AG20443 (cell line): ENCODE results near the gene DPM2.
A peak's percentile ranks its signal among the peaks of the same experiment; 100 is the strongest.

Source experiments
- DNase-seq: peaks from one replicate; pipeline ENCODE4 v3.0.0; 2012; ENCODE audit warnings: low spot score, mixed read lengths

Gene DPM2

DNA sequence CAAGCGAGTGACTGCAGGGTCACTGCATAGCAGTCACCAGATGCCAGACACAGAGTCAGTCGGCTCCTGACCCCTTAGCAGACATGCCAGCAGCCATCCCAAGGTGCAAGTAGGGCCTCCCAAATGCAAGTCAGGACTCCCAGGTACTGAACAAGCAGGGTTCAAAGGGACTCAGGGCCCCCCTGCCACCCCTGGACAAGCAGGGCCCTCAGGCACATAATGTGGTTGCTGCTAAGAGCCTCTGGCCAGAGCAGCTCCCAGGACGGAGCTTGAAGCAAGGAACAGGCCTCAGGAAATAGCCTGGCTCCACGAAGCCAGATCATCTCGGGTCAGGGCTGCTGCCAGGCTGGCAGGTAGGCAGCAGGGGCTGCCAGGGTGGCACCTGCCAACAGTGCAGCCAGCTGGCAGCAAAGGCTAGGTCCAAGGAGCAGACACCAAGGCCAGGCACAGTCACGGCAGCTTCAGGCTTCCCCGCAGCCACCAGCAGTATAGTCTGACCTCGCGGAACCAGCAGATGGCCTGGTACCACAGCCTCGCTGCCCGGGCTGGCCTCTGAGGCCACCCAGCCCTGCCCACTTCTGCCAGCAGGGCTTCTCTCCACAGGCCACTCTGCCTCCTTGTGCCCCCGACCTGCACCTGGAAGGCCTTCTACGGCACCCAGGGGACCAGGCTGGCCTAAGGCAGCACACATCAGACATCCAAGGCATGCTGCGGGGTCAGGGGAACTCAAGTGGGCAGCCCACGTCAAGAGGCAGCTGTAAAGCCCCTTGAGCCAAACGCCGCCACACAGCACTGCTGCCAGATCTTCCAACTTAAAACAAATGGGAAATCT lies 35.7 kb upstream of the DPM2 start:
- DNase-seq = no peak

DNA sequence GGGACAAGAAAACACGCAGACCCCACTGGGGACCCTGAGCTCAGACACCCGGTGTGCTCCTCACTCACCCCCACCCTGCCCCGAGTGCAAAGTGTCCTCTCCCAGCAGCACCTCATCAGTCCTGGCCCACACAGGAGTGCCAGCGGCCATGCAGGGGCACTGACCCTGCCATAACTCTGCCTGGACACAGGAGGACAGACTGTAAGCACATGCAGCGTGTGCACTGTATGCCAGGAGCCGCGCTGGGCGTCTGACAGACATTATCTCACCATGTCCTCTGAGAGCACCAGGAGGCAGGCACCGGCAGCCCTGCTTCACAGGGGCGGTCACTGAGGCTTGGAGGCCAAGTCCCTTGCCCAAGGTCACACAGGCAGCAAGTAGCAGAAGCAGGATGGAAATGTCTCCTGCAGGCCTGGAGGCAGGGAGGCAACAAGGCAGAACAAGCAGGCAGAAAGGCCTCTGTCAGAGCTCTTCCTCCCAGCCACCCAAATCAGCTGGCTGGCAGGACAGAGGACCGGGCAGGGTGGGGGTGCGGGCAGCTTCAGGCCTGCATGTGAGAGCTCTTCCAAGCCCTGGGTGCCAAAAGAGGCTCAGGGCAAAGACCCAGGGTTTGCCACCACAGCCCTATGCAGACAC lies 34.7 kb upstream of the DPM2 start:
- no peak for DNase-seq

DNA sequence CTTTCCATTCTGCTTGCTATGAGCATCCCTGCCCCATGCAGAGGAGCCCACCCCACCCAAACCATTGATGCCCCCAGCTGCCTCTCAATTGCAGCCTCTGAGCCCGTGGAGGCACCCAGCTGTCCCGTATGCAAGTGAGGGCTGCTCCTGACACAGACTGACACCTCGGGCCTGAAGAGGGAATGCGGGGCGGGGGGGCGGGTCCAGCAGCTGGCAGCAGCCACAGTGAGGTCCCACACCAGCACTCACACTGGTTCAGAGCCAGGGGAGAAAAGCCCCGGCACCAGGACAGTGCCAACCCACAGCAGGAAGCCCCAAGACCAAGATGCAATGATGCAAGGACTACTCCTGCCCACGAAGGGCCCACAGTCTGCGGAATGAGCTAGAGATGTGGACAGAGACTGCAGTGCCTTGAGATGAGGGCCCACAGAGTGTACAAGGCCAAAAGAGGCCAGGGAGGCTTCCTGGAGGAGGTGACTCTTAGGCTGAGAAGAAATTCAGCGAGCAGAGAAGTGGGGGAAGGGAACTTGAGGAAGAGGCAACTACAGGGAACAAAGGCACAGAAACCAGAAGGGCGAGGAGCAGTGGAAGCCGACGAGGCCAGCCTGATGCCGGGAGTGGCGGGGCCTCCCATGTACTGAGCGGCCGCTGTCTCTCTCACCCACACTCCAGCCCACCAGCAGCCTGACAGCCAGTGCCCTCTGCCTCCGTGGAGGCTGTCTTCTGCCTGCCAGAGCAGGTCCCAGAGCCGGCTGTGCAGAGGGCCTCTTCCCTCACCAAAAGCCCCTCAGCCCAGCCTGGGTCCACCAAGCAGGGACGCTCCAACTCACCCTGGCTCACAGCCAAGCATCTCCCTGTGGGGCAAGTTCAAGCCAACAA lies 33.9 kb upstream of the DPM2 start:
- DNase-seq = no peak

DNA sequence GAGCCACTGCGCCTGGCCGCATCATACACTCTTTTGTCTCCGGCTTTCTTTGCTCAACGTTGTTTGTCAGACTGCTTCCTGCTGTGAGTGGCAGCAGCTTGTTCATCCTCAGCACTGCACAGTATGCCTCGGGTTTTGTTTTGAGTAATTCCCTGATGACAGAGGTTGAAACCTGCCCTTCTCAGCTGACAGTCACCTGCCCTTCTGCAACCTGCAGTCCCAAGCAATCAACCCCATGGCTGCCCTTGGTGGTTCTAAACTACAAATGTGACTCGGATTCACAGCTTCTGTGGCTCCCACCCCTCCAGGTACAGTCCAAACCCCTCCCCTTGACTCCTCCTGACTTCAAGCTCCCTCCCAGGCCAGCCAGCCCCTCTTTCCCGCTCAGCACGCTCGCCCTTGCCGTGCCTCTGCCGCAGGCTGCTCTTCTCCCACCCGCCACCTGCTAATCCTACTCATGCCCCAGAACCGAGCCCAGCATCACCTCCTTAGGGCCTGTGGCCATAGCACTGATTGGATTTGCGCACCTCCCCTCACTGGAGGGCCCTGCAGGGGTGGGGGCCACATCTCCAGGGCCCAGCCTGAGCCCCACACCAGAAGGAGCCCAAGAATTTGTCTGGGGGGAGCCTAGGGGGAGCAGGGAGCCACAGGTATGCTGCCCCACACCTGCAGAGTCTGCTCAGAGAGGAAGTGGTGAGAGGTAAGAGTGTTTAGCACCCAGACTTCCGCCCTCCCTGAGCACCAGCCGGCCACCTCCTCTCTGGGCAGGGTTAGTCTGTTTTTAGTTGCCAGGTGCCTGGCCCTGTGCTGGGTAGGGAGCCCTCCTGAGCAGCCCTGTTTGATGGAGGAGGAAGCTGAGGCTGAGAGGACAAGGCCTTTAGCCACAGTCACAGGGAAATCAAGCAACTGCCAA lies 33.0 kb upstream of the DPM2 start:
- no peak for DNase-seq

DNA sequence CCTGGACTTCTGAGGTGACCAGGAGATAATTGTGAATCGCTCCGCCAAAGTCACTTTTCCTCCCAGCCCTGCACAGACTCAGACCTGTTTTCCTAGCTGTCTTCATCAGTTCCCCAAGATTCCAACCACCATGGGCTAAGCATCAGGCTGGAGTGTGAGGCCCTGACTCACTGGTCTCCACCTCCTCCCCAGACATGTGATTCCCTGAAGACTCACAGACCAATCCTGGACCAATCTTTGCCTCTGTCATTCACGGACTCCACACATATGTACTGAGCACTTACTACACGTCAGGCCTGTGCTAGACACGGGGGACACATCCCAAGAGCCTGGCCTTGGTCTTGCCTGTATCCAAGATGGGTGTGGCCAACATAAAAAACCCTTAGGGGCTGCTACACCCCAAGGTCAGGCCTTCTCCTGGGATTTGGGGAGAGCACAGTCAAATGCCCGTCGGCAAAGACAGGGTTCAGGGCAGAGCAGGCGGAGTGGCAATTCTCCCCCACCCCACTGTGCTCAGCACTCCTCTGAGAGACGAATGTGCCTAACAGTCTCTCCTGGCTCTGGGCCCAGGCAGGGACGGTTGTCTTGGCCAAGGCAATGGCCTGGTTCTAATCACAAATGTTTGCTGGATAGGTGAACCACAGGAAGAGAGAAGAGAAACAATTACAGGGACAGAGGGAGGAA lies 31.2 kb upstream of the DPM2 start:
- DNase-seq = peak; percentile 87

DNA sequence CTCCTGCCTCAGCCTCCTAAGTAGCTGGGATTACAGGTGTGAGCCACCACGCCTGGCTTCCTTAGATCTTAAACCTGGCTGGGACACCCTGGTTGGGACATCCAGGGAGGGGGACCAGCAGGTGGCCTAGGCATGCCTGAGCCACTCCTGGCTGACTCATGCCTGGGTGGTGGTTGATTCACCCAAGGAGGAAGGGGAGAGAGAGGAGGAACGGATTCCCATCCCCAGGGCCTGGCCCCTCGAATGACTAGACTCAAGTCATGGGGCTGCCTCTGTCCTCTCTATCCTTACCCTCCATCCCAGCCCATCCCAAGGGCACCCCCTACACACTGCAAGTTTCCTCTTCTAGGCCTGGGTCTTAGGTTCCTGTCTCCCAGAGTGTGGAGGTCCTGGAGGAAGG lies 30.4 kb upstream of the DPM2 start:
- DNase-seq = no peak

DNA sequence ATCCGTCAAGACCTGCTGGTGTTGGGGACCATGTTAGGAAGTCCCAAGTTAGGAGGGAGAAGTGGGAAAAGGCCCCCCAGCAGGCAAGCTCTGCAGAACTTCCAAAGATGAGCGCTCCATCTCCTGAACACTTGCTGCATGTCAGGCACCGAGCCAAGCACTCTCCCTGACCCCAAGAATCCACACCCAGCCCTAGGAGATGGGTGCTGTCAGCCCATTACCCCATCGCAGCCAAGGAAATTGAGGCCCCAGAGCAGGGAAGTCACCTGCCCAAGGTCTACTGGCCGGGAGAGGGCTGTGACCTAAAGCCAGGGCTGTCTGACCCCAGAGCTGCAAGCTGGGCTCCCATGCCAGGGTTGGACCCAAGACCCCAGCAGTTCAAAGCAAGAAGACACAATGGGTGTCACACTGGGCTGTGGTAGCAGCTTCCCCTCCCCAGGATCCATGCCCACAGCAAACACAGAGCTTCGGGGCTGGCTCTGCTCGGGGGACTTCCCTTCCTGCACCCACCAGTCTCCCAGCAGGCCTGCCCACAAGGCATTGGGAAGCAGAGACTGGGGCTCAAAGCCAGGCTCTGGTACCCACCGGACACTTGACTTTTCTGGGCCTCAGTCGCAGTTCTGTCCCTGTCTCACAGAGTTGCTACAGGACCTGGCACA lies 29.6 kb upstream of the DPM2 start:
- DNase-seq = no peak

DNA sequence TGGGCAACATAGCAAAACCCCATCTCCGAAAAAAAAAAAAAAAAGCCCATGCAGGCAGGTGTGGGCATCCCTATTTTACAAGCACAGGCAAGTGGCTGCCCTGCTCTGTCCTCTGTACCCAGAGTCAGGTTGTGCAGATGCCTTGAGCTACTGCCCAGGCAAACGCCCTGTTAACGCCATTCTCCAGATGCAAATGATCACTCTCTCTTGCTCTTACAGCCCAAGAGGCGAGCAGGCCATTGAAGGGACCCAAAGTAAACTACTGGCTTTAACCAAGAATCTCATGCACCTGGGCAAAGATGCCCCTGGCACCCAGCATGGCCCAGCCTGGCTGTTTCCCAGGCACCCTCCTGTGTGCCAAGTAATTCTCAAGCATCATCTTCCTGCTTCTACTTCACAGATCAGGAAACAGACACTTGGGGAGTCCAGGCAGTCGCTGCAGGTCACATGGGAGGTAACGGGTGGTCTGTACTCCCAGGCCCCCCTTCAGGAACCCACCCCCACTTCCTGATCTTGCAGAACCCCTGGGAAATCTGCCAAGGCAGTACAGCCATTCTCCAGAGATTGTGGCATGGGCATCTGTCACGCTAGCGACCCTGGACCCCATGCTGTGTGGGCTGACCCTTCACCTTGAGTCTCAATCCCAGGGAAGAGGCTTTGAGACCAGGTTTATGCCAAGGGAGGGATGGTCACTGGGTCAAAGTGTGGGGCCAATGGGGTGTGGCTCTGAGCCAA lies 28.9 kb upstream of the DPM2 start:
- no peak for DNase-seq

DNA sequence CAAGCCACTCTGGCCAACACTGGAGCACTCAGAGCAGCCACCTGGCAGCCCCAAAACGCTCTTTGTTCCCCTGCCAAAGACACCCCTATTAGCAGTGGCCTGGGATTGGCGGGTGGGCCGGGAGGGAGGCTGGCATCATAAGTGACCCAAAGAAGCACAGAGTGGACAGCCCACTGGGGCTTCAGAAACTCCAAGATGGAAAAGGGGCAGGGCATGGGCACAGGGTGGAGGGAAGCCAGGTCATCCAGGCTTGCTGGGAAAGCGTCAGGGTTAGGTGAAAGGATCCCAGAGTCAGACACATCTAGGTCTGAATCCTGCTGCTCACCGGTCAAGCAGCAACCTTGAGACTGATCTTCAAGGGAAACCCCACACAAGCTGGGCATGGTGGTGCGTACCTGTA lies 28.3 kb upstream of the DPM2 start:
- no peak for DNase-seq

DNA sequence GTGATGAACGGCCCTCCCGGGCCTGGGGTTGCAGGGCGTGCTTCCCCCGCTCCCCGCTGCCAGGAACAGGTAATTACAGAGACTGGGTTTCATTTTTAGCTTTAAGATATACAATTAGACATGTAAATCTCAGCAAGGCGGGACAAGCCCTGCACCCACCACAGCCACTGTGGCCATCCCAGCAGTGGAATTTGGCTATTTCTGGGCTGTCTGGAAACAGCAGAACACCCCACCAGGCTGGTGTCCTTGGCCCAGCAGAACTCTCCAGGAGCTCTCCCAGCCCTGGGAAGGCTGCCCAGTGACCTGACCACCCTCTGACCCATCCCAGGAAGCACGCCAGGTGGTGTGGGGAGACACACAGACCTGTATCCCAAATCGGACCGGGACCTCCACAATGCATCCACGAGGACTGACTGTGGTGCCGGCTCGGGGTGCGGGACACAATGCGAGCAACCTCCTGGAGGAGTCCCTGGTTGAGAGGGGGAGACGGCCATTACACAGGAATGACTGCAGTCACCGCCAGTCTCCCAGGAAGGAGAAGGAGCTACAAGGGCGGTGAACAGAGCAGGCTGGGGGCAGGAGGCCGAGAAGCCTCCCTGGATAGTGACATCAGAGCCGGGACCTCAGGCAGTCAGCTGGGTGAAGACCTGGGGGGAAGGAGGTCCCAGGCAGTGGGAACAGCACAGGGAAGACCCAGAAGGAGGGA lies 25.9 kb upstream of the DPM2 start:
- no peak for DNase-seq

DNA sequence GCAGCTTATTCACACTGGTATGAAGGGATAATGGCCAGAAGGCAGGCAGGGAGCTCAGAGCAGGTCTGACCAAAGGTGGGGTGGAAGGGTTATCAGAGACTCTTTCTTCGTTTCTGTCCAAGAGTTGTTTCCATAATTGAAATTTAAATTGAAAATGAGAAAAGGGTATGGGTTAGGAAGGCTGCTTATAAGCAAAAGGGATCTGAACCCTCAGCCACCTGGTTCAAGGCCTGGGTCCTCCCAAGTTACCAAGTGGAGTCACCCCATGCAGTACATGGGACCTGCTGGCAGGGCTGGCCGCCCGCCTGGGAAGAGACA lies 25.3 kb upstream of the DPM2 start:
- no peak for DNase-seq

DNA sequence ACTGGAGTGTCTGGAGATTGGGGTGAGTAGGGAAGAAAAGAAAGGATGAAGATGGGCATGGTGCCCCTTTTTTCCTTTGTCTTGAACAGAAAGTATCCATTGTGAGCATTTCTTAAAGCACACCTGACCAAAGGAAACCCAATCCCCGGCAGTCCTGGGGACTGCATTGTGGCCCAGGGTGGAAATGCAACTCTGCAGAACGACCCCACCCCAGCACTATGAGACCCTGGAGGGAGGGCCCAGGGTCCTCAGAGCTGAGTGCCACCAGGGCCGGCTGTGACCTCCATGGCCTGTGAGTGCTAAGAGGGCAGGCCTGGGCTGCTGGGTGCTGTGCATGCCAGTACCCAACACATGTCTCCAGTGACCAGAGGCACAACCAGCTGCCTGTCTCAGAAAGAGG lies 24.6 kb upstream of the DPM2 start:
- DNase-seq = no peak

DNA sequence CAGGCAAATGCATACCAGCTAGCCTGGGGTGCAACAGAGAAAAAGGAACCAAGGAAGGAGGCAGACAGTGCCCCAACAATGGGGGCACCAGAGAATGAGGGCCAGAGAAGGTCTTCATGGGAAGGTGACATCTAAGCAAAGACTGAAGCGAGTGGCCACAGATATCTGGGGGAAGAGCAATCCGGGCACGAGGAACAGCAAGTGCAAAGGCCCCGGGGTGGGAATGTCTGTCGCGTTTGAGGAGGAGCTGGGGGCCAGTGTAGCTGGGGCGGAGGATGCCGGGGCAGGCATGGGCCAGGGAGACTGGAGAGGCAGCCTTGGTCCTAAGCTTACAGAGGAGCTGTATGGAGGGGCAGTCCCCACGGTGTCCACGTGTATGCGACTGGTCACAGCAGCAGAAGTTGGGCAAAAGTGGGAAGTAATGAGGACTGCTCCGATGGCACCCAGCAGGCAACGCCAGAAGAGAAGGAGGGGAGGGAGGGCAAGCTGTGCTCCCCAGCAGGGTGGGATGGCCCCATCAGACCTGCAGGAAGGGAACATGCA lies 24.0 kb upstream of the DPM2 start:
- no peak for DNase-seq

DNA sequence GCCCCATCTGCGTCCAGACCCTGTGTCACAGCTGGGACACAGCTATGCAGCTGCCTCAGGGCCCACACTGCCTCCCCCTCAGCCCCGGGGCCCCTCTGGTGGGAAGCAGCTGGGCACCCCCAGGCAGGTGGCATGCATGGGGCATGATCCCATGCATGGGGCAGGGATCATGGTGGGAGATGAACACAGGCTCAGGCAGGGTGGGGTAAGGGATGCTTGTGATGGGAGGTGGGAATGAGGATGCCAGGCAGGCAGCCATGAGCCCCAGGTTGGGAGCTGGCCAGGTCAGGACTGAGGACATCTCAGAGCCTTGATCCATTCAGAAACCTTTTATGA lies 23.5 kb upstream of the DPM2 start:
- DNase-seq = no peak

DNA sequence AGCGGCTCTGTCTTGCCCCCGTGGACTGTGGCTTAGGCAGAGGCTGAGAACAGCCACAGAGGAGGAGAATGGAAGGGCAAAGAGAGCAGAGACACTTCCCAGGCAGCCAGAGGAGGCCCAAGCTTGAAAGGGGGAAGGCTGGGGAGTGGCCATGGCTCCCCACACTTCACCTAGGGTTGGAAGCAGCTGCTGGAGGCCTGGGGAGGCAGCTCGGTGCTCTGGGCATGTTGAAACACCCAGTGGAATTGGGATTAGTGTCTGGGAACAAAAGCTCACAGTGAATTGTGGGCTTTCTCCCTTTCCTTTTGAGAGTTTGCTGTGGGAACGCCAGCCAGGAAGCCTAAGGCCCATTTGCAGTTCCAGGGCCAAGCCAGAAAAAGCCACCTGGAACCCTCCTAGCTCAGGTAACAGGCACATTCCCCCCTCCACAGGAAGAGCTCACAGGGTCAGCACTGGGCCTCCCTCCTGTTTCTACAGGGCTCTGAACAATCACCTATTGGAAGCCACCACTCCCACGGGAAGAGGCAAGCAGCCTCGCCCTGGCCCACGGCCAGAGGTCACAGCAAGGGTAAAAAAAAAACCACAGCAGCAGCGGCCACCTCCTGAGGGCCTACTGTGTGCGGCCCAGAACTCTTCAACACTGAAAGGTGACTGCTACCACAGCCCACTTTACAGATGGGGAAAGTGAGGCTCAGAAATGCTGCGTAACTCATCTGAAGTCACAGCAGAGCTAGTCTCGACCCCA lies 22.9 kb upstream of the DPM2 start:
- no peak for DNase-seq

DNA sequence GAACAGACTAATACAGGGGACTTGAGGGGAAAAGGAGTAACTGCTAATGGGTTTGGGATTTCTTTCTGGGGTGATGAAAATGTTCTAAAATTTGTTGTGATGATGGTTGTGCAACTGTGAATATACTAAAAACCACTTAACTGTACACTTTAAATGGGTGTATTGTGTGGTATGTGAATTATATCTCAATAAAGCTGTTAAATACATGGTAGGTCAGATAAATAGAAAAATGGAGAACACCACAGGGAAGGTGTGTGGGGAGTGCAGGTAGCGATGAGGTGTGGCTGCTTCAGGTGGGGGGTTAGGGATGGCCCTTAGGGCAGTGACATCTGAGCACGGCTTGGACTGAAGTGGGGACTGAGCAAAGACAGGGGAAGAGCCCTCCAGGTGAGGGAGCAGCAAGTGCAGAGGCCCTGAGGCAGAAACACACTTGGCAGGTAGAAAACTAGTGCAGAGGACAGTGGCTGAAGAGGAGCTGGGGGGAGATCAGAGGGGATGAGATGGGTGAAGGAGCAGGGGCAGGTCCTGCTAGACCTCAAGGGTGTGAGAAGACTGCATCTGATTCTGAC lies 22.3 kb upstream of the DPM2 start:
- DNase-seq = no peak

DNA sequence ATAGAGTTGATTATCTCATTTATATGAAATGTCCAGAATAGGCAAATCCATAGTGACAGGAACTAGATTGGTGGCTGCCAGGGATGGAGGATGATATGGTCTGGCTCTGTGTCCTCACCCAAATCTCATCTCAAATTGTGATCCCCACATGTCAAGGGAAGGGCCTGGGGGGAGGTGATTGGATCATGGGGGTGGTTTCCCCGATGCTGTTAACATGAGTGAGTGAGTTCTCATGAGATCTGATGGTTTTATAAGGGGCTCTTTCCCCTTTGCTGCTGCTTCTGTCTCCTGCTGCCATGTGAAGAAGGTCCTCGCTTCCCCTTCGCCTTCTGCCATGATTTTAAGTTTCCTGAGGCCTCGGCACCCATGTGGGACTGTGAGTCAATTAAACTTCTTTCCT lies 21.7 kb upstream of the DPM2 start:
- DNase-seq = no peak

DNA sequence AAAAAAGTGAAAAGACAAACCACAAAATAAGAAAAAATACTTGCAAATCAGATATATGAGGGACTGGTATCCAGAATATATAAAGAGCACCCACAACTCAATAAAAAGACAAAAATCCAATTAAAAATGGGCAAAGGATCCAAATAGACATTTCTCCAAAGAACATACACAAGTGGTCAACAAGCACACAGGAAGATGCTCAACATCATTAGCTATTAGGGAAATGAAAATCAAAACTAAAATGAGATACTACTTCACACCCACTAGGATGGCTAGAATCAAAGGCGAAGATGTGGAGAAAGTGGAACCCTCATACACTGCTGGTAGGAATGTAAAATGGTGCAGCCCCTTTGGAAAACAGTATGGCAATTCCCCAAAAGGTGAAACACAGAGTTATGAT lies 21.1 kb upstream of the DPM2 start:
- DNase-seq = no peak
